ENCODE measurements around the gene SLC22A7.
"Not testable (repeated sequence)": the region's sequence is repeated elsewhere in the genome, so short reads cannot be mapped to it uniquely, and the experiment has no call there.

Gene SLC22A7

DNA sequence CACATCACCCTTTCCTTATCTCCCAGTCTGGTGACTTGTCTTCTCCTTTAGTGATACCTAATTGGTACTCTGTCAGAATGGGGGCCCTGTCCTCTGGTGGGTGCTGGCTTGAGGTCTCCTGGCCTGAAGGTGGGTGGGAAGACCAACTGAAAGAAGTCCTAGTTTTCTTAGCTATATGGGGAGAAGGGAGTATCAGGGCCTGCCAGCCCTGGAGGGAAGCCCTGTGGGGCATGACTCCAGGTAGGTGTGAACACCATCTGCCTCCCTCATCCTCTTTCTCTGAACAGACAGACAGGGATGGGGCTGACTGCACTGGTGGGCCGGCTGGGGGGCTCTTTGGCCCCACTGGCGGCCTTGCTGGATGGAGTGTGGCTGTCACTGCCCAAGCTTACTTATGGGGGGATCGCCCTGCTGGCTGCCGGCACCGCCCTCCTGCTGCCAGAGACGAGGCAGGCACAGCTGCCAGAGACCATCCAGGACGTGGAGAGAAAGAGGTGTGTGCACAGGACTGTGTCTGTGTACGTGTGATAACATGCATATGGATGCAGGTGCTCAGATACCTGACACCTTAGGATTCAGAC lies 5.8 kb downstream of the SLC22A7 start:
- no peak for DNase-seq

DNA sequence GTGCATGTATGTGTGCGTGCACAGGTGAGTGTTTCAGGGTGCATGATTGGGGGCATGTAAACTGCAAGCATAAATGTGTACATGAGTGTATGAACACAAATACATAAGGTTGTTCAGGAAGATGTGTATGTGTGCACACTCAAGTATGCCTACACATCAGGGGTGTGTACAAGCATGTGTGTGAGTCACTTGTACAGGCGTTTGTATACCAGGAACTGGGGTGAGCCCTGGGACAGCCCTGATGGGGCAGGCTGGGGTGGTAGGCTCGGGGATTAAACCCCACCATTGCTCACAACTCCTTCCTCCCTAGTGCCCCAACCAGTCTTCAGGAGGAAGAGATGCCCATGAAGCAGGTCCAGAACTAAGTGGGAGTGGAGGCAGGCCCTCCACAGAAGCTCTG lies 6.3 kb downstream of the SLC22A7 start:
- no peak for DNase-seq

DNA sequence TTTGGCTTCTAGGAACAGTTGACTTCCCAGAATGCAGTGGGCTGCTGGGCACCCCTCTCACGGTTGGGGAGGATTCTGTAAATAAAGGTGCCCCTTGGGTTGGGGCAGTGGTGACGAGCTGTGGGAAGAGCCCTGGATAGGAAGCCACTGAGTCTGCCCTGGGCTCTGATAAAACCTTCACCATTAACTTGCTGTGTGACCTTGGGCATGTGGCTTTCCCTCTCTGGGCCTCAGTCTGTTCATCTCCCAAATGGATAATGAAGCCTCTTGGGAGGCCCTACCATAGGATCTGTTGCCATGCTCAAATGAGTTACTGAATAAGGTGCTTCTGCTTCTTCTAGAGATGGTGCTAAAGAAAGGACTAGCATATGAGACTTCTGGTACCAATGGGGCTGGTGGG lies 6.8 kb downstream of the SLC22A7 start:
- no peak for DNase-seq

DNA sequence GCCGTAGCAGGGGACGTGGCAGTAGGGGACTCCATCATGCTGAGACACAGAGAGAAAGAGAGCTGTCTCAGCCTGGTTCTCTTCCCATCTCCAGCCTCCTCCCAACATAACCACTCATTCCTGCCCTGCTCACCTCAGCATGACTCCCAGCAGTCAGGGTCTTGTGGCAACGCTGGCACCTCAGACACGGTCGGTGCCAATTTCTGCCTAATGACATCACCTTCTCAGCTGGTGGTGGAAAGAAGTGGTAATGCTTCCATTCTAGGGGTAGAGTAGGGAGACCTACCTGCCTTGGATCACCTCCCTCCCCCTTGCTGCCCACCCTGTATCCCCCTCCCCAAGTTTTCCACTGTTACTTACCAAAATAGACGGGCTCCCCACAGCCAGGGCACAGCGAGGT lies 8.0 kb downstream of the SLC22A7 start:
- DNase-seq: no peak

- no peak for DNase-seq
Measured at GRCh38 chr6:43307451-43308100, 9.5 kb downstream of the SLC22A7 start.

DNA sequence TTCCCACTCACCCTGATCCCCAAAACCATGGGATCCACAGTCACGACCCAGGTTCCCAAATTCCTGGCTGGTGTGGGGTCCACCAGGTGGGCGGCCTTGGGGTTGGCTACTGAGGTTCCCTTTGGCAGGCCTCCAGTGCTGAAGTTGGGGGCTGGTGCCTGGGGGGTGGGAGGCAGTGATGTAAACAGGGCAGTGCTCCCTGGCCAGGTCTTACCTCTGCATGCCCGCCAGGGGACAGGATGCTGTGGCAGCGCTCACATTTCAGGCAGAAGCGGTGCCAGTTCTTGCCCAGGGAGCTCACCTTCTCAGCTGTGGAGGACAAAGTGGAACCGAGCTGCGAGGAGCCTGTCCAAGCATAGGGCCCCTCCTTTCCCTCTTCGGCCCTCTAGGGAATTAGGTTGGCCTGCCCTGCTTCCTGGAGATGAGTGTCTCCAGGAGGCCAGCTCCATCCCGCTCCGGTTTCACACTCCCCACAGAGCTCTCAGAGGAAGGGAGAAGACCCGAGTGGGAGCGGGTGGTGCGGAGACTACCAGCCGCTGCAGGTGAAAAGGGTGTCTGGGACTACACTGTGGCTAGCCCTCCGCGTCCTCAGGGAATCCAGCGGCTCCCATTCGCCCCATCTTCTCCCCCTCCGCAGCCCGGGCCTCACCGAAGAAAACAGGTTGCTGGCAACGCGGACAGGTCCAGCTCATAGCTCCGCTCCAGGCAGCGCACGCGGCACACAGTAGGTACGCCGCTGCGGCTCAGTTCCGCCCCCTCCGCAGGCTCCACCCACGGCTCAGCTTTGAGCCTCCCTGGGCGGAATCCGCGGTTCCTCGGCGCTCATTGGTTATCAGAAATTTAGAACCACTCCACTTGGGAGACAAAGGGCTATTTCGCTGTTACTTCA lies 10.3 kb downstream of the SLC22A7 start, which contains the start of gene CRIP3:
Gene CRIP3 (minus strand): TSS at position 726 of the 889 bp plus-strand sequence. CDS start 34 bp downstream, at position 692.
- DNase-seq: no peak

DNA sequence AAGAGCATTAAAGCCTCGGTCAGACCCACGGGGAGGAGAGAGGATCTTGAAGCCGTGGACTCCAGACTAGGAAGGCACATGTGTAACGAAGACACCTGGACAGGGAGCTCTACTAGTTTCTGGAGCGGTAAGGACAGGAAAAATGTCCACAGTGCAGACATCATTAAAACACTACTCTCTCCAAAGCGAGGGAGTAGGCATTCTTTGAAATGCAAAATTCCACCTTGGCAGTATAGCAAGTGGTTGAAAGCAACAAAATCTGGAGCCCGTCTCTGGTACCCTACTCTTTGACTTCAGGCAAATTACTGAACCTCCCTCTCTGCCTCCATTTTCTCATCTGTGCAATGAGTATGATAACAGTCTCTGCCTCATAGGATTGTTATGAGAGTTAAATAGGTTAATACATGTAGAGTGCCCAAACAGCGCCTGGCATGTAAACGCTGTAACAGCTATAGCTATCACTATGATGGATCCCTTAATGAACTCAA lies 11.0 kb downstream of the SLC22A7 start:
- DNase-seq: no peak

GRCh38 chr6:43310134-43310533 lies 12.1 kb downstream of the SLC22A7 start:
- no peak for DNase-seq

DNA sequence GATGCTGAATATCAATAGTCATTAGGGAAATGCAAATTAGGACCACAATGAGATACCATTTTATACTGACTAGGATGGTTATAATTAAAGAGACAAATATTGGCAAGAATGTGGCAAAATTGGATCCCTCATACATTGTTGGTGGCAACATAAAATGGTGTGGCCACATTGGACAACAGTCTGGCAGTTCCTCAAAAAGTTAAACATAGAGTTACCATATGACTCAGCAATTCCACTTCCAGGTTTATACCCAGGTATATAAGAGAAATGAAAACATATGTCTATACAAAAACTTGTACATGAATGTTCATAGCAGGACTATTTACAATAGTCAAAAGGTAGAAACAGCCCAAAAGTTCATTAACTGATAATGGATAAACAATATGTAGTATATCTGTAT lies 12.6 kb downstream of the SLC22A7 start:
- DNase-seq: no peak

GRCh38 chr6:43311666-43312065 lies 13.6 kb downstream of the SLC22A7 start:
- no peak for DNase-seq

- no peak for DNase-seq
Measured at GRCh38 chr6:43313813-43314212, 15.8 kb downstream of the SLC22A7 start.

DNA sequence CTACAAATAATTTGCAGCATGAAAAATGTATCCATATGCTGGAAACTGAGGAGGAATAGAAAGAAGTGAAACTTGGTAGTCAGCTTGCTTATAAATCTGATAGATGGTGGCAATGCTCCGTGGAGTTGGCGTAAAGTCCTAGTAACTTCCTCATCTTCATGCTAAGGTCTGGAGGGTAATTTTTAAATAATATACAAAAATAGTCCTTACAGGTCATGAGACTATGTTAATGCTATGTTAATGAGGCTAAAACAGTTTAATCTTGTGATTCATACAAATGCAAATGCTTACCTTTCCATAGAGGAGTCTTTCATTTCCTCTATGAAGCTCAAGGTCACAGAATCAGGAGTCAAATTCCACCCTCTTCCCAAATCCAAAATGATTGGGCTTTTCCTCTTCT lies 20.0 kb downstream of the SLC22A7 start:
- no peak for DNase-seq

GRCh38 chr6:43325876-43326275 lies 27.8 kb downstream of the SLC22A7 start:
- DNase-seq: no peak

DNA sequence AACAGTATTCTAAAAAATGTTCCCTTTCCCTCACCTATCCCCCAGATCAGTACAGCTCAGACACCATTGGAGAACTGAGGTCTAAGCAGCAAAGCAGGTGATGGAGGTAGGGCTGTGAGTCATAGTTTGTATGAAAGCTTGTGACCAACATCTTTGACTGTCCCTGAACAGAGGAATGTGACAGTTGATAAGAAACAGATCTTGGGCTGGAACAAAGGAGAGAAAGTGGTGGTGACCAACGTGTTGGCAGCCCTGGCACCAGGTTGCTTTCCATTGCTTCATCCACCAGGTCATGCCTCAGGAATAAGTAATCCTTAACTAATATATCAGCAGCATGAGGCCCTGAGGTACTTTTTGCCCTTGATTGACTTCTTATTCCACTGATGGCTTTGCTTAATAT lies 30.5 kb downstream of the SLC22A7 start:
- no peak for DNase-seq

DNA sequence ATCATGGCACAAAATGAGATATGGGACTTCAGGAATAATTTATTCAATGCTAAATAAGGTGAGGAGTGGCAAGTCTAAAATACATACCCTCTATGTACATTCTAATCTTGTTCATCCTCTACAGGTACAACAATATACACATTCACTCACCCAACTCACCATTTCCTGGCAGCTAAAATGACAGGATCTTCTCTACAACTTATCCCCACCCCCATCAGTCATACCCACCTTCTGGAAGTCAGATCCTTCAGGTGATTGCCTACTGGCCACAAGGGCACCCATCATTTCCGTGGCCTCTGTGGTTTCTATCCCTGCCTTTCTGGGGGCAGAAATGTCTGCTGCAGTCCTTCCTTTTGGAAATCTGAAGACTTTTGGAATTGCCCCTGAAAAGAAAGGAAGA lies 33.4 kb downstream of the SLC22A7 start:
- DNase-seq: no peak

DNA sequence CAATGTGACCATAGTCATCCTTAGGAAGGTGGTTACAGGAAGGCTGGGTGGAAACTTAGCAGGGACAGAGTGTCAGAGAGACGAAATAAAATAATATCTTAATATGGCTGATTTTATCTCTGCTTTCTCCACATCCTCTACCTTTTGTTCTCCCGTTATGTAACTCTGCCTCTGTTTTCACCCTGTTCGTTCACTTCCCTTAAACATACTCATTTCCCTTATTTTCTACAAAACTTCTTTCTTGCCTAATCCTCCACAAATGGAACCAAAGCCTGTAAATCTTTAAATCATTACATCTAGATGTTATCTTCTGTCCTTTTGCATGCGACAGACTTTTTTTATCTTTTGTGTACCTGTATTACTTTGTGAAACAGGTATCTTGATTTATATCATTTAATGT lies 33.8 kb downstream of the SLC22A7 start:
- DNase-seq: no peak

DNA sequence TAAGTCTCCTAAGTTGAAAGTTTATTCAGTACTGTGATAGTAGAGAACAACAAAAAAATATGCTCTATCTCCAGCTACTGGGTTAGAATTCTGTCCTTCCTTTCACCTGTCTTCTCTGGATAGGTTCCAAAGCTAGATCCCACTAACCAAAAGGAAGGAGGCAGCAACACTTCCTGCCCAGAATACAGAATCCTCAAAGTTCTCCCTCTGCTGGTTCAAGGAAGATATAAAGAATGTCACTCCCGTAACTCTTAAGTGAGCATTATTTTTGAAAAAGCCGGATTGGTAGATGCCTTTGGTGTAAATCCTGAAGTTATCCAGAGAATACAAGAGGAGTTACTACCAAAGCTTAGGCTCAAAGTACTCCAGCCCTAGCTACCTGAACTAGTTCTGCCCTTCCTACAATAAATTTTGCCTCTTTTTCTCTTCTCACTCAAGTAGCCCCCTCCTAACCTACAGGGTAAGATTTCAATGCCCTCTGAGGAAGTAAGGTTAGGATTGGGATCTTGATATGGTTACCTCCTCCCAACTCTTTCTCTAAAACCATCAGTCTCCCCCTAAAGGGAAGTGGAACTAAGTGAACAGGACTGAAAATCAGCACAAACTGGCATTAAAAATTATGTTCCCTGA lies 36.5 kb downstream of the SLC22A7 start:
- DNase-seq: peak; percentile 61

- no peak for DNase-seq
Measured at GRCh38 chr6:43335469-43335868, 37.4 kb downstream of the SLC22A7 start.

DNA sequence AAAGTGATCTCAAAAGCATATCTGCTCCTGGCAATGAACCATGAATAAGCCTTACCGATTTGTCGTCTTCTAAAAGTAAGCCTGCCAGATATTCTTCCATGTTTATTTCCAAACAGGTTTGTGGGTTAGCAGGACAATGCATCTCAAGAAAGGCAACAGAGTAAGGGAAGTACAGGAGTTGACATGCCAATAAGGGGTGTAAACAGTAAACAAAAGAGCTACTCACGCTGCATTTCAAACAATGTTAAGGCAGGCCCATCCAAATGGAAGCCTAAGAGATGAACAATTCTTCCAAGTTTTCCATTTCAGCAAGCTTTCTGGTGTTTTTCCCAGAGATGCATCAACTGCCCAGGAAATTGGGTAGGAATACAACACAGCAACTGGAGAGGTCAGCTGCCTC lies 38.3 kb downstream of the SLC22A7 start:
- no peak for DNase-seq

DNA sequence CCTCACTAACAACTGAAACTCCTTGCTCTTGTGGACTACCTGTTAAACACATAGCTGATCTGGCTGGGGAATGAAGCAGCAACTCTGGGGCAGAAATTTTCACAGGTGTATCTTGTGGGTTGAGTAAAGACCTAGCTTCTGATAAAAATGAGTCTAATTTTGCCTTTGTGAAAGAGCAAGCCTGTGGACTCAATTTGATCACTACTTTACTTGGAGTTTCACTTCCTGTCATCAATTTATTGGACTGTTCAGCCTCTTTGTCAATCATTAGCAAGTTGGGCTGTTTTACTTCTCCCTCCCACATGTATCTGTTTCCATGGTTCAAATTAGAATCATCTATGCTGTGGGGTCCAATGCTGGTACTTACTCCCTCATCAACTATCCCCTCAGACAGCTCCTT lies 40.2 kb downstream of the SLC22A7 start:
- no peak for DNase-seq

DNA sequence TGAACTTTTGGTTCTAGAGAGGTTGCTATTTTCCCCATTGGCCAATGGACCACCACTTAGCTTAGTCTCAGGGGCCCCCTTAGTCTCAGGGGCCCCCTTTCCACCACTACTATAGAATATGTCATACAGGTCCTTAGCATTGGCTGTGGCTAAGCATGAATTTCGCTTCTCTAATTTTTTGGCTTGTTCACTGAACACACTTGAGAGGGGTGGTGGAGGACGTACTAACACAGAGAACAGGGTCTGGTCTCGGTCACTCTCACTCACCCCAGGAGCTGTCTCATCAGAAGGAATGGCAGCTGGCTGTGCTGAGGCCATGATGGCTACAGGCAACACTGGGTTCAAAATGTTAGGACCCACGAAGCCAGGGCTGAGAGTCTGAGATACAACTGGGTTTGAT lies 41.1 kb downstream of the SLC22A7 start:
- no peak for DNase-seq

- DNase-seq: not testable (repeated sequence)
Measured at GRCh38 chr6:43346243-43346642, 48.2 kb downstream of the SLC22A7 start.

- no peak for DNase-seq
Measured at GRCh38 chr6:43347021-43347420, 49.0 kb downstream of the SLC22A7 start.

Measured in kidney glomerular epithelial cell (primary cell).